ENCODE measurements around the gene LMX1B. TPM values are rescaled to one million over a fixed set of nuclear protein-coding genes. Genes with fewer than 3 reads are reported as not detected.
"Not testable (repeated sequence)": the region's sequence is repeated elsewhere in the genome, so short reads cannot be mapped to it uniquely, and the experiment has no call there.

Gene LMX1B
- total RNA-seq, 2 donors from 2014 or later, result not detected

- Mint-ChIP-seq H3K9me3 (no peaks in the 10 kb centered on the region), H3K27ac (no peak overlapping the region), H3K27me3 (peaks cover 21% of the 10 kb centered on the region in 2 donors), H3K4me1 (ENCODE audit: low read depth in 2 of 2) (peaks cover 27 to 32% of the 10 kb centered on the region in 2 donors), H3K4me3 (no peak overlapping the region), H3K36me3 (no peaks in the 10 kb centered on the region)
- no peak for ATAC-seq
- no peak for DNase-seq (ENCODE audit: low spot score)
These were observed 25.7 kb downstream of the LMX1B start for GRCh38 chr9:126639318-126640000.

- no peaks in the 10 kb centered on the region for H3K36me3 Mint-ChIP-seq
These were observed 27.6 kb downstream of the LMX1B start for GRCh38 chr9:126641118-126641851.

GRCh38 chr9:126642010-126642744 lies 28.4 kb downstream of the LMX1B start:
- H3K9me3 Mint-ChIP-seq, result no peaks in the 10 kb centered on the region
- ATAC-seq, result no peak
- no peak overlapping the region for H3K27ac Mint-ChIP-seq
- H3K36me3 Mint-ChIP-seq, result no peaks in the 10 kb centered on the region
- no peak overlapping the region for H3K4me3 Mint-ChIP-seq
- peaks cover 29 to 35% of the 10 kb centered on the region in 2 donors for H3K27me3 Mint-ChIP-seq
- H3K4me1 Mint-ChIP-seq (ENCODE audit: low read depth in 2 of 2), result peaks cover 9 to 13% of the 10 kb centered on the region in 2 donors
- DNase-seq (ENCODE audit: low spot score), result no peak

More at GRCh38 chr9:126641118-126641851, 27.6 kb downstream of the LMX1B start:
- DNase-seq (ENCODE audit: low spot score), result no peak
- peaks cover 24 to 26% of the 10 kb centered on the region in 2 donors for H3K27me3 Mint-ChIP-seq
- no peaks in the 10 kb centered on the region for H3K9me3 Mint-ChIP-seq
- H3K4me1 Mint-ChIP-seq (ENCODE audit: low read depth in 2 of 2), result peaks cover 18 to 22% of the 10 kb centered on the region in 2 donors
- H3K27ac Mint-ChIP-seq, result no peak overlapping the region
- H3K4me3 Mint-ChIP-seq, result no peak overlapping the region
- ATAC-seq, result no peak

- Mint-ChIP-seq H3K36me3 (no peaks in the 10 kb centered on the region), H3K9me3 (no peaks in the 10 kb centered on the region), H3K4me3 (no peak overlapping the region), H3K4me1 (ENCODE audit: low read depth in 2 of 2) (peaks cover 9% of the 10 kb centered on the region in 2 donors), H3K27me3 (peaks cover 34 to 41% of the 10 kb centered on the region in 2 donors), H3K27ac (no peak overlapping the region)
- DNase-seq (ENCODE audit: low spot score) (no peak), ATAC-seq (no peak)
These were observed 29.1 kb downstream of the LMX1B start for GRCh38 chr9:126642839-126643238.

- ATAC-seq (no peak), DNase-seq (ENCODE audit: low spot score) (no peak)
- peaks cover 38 to 52% of the 10 kb centered on the region in 2 donors for H3K27me3 Mint-ChIP-seq
- no peak overlapping the region for H3K4me3 Mint-ChIP-seq
- no peaks in the 10 kb centered on the region for H3K9me3 Mint-ChIP-seq
- H3K4me1 Mint-ChIP-seq (ENCODE audit: low read depth in 2 of 2), result peaks cover 3 to 5% of the 10 kb centered on the region in 2 donors
- no peaks in the 10 kb centered on the region for H3K36me3 Mint-ChIP-seq
- no peak overlapping the region for H3K27ac Mint-ChIP-seq
These were observed 30.3 kb downstream of the LMX1B start for GRCh38 chr9:126643945-126644527.

GRCh38 chr9:126646162-126646561 lies 32.4 kb downstream of the LMX1B start:
- ATAC-seq, result no peak
- no peak for DNase-seq (ENCODE audit: low spot score)
- peaks cover 44 to 51% of the 10 kb centered on the region in 2 donors for H3K27me3 Mint-ChIP-seq
- H3K36me3 Mint-ChIP-seq, result no peaks in the 10 kb centered on the region
- peaks cover 3 to 5% of the 10 kb centered on the region in 2 donors for H3K4me1 Mint-ChIP-seq (ENCODE audit: low read depth in 2 of 2)
- no peaks in the 10 kb centered on the region for H3K9me3 Mint-ChIP-seq
- no peak overlapping the region for H3K27ac Mint-ChIP-seq
- no peak overlapping the region for H3K4me3 Mint-ChIP-seq

- Mint-ChIP-seq H3K4me3 (no peak overlapping the region), H3K27ac (no peak overlapping the region), H3K36me3 (no peaks in the 10 kb centered on the region), H3K9me3 (no peaks in the 10 kb centered on the region), H3K4me1 (ENCODE audit: low read depth in 2 of 2) (peaks cover 0 to 3% of the 10 kb centered on the region in 2 donors), H3K27me3 (peaks cover 39 to 43% of the 10 kb centered on the region in 2 donors)
- DNase-seq (ENCODE audit: low spot score), result no peak
- ATAC-seq, result no peak
These were observed 34.1 kb downstream of the LMX1B start for GRCh38 chr9:126647585-126648411.

GRCh38 chr9:126649477-126649876 lies 35.7 kb downstream of the LMX1B start:
- peaks cover 0 to 3% of the 10 kb centered on the region in 2 donors for H3K4me1 Mint-ChIP-seq (ENCODE audit: low read depth in 2 of 2)
- no peaks in the 10 kb centered on the region for H3K36me3 Mint-ChIP-seq
- H3K27ac Mint-ChIP-seq, result no peak overlapping the region
- DNase-seq (ENCODE audit: low spot score) (no peak), ATAC-seq (no peak)
- peaks cover 49 to 55% of the 10 kb centered on the region in 2 donors for H3K27me3 Mint-ChIP-seq
- H3K4me3 Mint-ChIP-seq, result no peak overlapping the region
- H3K9me3 Mint-ChIP-seq, result no peaks in the 10 kb centered on the region

- no peak for DNase-seq (ENCODE audit: low spot score)
- Mint-ChIP-seq H3K36me3 (no peaks in the 10 kb centered on the region), H3K9me3 (no peaks in the 10 kb centered on the region), H3K27me3 (peaks cover 54 to 56% of the 10 kb centered on the region in 2 donors), H3K27ac (no peak overlapping the region), H3K4me1 (ENCODE audit: low read depth in 2 of 2) (peaks cover 0 to 3% of the 10 kb centered on the region in 2 donors), H3K4me3 (no peak overlapping the region)
- no peak for ATAC-seq
These were observed 36.9 kb downstream of the LMX1B start for GRCh38 chr9:126650404-126651341.

- Mint-ChIP-seq H3K4me3 (no peak overlapping the region), H3K36me3 (no peaks in the 10 kb centered on the region)
These were observed 38.4 kb downstream of the LMX1B start for GRCh38 chr9:126652140-126652582.

GRCh38 chr9:126654124-126654523 lies 40.4 kb downstream of the LMX1B start:
- DNase-seq (ENCODE audit: low spot score) (no peak), ATAC-seq (no peak)
- Mint-ChIP-seq H3K9me3 (no peaks in the 10 kb centered on the region), H3K4me3 (no peak overlapping the region), H3K27ac (no peak overlapping the region), H3K36me3 (no peaks in the 10 kb centered on the region), H3K27me3 (peaks cover 24 to 47% of the 10 kb centered on the region in 2 donors), H3K4me1 (ENCODE audit: low read depth in 2 of 2) (no peaks in the 10 kb centered on the region)

More at GRCh38 chr9:126652140-126652582, 38.4 kb downstream of the LMX1B start:
- peaks cover 42 to 56% of the 10 kb centered on the region in 2 donors for H3K27me3 Mint-ChIP-seq
- peak in 1 of 2 donors; percentile 11 for ATAC-seq
- DNase-seq (ENCODE audit: low spot score), result no peak
- no peaks in the 10 kb centered on the region for H3K9me3 Mint-ChIP-seq
- peaks cover 0 to 3% of the 10 kb centered on the region in 2 donors for H3K4me1 Mint-ChIP-seq (ENCODE audit: low read depth in 2 of 2)
- H3K27ac Mint-ChIP-seq, result no peak overlapping the region

- H3K36me3 Mint-ChIP-seq; H3K27ac Mint-ChIP-seq; H3K9me3 Mint-ChIP-seq; H3K4me1 Mint-ChIP-seq (ENCODE audit: low read depth in 2 of 2); DNase-seq (ENCODE audit: low spot score); H3K4me3 Mint-ChIP-seq; ATAC-seq: not testable (repeated sequence)
- H3K27me3 Mint-ChIP-seq, result peaks cover 19 to 37% of the 10 kb centered on the region in 2 donors
These were observed 42.5 kb downstream of the LMX1B start for GRCh38 chr9:126656214-126656613.
